GM21447 (cell line): ENCODE data around the gene AFF1.

Source experiments
- ATAC-seq: cut with Tn5 transposase; IDR thresholded peaks from one replicate; pipeline ENCODE4 v1.9.1; 2021; ENCODE audit not compliant: unreplicated experiment

AFF1 gene

DNA sequence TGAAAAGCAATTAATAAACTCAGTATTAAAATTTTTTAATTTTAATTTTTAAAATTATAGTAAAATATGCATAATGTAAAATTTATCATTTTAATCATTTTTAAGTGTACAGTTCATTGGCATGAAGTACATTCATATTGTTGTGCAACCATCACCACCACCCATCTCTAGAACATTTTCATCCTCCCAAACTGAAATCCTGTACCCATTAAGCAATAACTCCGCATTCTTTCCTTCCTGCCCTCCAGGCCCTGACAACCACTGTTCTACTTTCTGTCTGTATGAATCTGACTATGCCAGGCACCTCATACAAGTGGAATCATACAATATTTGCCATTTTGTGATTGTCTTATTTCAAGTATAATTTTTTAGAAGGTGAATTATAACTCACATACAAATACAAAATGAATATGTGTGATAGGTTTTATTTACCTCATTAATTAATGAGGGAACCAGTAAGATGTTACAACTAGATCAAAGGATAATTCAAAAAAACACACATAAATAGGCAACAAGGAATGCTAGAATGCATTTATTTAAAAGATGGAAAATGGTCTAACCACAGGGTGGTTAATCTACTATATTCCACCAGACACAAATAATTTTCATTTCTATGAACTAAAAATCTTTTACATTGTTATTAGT is 13.1 kb upstream of the AFF1 start:
- no peak for ATAC-seq

DNA sequence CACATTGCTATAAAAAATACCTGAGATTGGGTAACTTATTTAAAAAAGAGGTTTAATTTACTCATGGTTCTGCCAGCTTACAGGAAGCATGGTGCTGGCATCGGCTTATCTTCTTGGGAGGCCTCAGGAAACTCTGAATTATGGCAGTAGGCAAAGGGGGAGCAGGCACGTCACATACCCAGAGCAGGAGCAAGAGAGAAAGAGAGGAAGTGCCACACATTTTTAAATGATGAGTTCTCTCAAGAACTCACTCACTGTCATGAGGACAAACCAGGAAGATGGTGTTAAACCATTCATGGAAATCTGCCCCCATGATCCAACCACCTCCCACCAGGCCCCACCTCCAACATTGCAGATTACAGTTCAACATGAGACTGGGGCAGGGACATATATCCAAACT is 10.0 kb upstream of the AFF1 start:
- ATAC-seq, result no peak

DNA sequence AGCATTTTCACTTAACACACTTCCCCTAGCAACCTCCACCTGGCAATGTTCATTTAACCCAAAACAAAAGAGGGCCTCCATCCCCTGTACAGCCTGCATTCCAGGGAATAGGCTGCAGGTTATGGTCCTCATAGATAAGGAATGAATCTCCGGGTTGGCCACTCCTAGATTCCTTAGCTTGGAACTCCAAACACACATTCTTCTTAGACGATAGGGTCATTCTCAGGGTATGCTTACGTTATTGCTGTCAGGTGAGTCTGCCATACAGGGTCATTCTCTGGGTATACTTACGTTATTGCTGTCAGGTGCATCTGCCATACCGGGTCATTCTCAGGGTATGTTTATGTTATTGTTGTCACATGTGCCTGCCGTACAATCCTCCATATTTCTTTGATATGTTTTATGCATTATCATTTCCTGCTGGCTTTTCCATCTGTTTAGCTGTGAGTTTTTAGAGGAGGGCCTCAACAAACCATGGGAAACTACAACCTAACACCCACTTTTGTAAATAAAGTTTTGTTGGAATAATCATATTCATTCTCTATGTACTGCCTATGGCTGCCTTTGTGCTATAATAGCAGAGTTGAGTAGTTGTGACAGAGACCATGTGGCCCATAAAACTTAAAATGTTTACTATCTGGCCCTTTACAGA is 8.2 kb upstream of the AFF1 start:
- ATAC-seq, result no peak

DNA sequence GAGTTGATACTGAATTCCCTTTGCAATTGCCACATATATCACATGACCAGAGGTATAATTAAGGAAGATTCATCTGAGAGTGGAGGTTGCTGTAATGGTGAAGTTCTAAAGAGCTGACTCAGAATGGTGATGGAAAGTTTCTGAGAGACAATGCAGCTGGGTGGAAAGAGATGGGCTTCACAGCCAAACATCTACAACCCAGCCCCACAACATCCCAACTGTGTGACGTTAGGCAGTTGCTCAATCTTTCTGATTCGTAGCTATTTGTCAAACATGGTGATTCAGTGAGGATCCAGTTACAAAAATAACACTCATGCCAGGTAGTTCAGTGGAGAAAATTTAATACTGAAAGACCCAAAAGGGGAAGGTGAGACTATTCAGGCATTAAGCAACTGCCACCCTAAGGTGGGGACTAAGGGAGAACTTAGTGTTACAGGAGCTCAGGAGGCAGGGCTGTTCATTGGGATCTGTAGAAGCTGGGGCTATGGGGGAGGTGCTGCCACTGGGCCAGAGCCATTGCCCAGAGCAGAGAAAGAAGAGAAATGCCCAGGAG is 6.9 kb upstream of the AFF1 start:
- ATAC-seq, result no peak

DNA sequence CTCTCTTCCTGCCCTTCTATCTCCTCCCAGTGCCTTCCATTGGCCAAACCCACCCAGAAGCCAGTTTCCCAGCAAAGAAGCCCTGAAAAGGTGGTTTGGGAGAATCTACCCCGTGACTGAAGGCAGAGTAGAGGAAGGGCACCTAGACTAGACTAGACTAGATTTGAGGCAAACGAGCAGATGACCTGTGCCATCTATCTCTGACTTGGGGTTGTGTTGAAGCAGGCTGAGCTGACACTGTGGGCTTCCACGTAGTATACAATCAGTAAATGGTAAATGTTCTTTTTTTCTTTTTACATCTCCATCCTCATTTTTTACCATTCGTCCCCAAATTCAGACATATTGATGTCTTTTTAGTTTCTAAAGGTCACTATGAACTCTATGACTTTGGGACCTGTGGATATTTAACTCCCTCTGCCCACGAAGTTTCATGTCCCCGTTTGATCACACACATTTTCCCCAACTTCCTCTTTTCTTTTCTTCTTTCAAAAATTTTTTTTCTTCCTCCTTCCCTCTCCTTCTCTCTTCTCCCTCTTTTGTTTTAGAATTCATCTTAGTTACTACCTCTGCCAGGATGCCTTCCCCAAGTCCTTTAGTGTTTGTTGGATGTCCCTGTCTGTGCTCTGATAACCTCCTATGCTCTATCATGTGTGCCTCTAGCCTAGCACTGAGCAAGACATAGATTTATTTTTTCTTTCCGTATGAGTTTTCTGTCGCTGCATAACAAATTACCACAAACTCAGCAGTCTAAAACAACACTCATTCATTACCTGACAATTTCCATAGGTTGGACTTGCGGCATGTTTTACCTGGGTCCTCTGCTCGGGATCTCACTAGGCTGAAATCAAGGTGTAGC is 6.2 kb upstream of the AFF1 start:
- ATAC-seq, result no peak

DNA sequence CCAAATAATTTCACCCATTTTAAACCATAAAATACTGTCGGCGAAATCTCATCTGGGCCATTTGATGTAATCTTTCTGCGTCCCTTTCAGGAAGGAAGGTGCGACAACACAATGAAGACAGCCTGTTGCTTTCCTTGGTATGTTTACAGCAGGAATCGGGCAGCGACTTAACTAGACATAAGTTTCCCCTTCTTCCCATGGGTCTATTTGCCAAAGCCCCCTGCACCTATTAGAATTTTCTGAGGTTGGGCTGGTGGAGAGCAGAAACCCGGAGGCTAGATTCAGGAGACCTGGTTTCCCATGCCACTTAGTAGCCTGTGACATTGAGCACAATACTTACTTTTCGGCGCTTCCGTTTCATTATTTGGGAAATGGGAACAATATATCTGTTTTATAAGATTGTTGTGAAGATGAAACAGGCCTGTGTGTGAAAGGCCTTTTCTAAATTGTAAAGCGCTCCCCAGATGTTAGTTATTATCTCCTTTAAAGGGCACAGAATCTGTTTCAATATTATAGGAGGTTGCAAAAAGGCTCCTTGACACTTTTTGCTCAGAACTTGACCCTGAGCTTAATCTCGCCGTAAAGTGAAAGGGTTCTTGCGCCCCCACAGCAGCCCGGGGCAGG is 552 bp upstream of the AFF1 start:
- no peak for ATAC-seq

DNA sequence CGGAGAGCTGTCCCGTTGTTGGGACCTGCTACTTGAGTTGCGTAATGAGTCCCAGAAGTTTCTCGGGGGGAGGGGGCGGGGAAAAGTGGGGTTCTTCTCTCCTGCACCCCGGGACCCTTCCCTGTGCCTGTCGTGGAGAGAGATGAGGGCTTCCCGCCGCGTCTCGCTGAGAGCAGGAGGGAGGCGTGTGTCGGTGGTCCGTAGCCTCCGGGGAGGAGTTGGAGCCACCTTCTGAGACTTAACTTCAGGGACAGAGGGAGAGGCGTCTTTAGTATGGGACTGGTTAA is 698 bp downstream of the AFF1 start:
- no peak for ATAC-seq

DNA sequence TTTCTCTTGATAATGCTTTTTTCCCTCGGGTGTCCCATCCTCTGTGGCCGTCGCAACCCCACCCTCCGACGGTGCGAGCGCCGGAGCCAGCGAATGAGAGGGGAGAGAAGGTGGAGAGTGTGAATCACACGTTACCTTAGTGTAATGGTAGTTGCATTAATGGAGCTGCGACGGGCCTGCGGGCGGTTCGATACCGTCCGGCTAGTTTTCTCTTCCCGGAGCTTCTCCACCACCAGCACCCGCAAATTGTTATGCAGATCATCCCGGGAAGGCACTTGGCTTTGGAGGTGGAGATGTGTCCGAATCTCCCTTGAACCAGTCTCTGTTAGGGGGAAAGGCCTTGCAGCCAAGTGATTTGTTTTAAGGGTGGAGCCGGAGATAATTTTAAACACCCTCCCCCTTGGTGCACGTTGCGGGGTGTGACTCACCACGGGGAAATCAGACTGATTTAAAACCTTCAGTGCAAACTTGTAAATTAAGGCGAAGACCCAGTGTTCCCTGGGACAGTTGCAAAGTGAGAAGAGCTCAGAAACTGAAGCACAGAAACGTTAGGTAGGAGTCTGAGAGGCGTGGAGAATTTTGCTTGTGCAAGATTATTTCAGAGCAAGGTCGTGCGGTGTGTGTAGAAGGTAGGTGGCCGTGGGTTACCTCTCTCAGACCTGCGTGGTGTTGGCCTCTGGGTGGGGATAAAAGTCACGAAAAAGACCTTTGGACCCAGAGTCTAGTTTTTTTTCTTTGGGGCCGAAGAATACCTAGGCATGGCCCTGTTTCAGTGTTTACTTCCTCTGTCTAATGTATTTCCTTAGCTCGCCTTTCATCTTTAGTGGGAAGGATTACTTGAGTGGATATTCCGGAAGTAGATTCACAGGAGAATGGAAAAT is 1.3 kb downstream of the AFF1 start:
- peak; percentile 36 for ATAC-seq

DNA sequence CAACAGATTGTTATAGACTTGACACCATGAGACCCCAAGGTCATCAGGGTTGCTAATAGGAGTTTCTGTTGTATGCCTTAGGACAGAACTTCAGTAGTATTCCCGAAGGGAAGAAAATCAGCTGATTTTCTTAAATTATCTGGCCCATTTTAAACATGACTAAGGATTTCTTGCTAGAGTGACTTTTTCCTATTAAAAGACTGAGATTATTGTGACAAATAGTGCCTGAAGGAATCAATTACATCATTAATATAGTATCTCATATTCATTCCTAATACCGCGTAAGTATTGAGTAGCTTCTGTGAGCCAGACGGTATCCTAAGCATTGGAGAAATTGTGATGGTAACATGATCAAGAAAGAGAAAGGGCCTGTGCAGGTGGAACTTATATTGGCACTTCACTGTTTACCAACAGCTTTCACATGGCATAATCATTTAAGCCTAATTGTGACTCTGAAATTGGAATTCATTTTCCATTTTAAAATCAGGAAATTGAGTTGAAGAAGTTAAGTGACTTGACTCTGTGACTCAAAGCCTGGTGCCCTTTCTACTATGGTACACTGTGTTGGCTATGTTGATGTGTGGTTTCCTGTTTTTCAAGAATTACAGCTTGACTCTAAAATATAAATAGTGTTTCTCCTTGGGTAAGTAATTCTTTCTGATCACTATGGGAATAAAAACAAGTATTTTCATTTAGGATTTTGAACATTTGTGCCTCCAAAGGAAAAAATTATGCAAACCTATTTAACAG is 4.1 kb downstream of the AFF1 start:
- ATAC-seq, result no peak

DNA sequence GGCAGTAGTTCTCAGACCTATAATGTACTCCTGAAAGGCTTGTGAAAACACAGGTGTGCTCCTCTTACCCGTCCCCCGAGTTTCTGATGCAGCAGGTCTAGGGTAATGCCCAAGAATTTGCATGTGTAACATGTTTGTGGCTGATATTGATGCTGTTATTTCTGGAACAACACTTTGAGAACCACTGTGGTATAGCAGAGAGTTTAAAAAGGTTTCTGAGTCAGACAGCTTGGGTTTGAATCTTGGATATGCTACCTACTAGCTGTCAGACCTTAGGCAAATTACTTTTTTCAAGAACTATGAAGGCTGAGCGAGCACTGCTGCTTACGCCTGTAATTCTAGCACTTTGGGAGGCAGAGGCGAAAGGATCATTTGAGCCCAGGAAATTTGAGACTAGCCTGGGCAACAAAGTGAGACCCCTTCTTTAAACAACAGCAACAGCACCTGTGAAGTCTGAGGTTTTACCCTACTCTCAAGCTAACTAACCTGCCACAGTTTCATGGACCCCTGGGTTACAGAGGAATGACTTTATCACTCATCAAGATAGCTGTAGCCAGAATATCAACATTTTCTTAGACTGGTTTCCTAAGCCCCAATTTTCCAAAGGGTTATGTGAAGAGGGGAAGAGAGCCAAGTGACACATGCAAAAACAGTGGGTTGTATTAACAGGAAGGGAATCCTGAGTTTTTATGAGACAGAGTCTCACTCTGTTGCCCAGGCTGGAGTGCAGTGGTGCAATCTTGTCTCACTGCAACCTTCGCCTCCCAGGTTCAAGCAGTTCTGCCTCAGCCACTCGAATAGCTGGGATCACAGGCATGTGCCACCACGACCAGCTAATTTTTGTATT is 5.1 kb downstream of the AFF1 start:
- ATAC-seq, result peak; percentile 56

DNA sequence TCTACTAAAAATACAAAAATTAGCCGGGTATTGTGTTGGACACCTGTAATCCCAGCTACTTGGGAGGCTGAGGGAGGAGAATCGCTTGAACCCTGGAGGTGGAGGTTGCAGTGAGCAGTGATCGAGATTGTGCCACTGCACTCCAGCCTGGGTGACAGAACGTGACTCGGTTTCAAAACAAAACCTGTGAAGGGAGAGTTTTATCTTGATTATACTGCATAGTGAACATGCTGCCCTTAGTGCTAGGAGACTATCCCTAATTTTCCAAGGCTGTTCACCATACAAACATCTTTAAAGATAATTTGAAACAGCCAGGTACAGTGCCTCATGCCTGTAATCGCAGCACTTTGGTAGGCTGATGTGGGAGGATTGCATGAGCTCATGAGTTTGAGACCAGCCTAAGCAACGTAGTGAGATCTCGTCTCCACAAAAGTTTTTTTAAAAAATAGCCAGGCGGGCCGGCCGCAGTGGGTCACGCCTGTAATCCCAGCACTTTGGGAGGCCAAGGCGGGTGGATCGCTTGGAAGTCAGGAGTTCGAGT is 6.2 kb downstream of the AFF1 start:
- no peak for ATAC-seq

DNA sequence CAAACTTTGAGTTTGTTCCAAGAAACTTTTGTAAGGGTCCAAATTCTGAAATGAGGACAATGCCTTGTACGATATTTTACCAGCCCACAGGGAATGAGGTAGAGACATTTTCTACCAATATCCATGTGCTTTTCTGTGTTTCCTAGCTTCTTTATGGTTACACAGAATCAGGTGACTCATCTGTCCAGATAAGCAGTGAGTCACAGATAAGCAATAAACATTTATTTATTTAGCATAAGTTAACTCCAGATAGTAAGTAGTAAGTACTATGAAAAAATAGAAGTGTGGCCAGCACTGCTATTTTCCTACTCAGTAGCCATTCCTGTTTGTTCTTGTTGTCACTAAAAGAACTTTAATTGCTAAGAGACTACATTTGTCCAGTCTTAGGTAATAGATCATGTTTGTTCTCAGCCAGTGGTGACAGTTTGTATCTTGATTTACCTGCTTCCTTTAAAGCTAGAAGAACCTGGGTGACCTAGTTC is 7.4 kb downstream of the AFF1 start:
- ATAC-seq, result no peak

DNA sequence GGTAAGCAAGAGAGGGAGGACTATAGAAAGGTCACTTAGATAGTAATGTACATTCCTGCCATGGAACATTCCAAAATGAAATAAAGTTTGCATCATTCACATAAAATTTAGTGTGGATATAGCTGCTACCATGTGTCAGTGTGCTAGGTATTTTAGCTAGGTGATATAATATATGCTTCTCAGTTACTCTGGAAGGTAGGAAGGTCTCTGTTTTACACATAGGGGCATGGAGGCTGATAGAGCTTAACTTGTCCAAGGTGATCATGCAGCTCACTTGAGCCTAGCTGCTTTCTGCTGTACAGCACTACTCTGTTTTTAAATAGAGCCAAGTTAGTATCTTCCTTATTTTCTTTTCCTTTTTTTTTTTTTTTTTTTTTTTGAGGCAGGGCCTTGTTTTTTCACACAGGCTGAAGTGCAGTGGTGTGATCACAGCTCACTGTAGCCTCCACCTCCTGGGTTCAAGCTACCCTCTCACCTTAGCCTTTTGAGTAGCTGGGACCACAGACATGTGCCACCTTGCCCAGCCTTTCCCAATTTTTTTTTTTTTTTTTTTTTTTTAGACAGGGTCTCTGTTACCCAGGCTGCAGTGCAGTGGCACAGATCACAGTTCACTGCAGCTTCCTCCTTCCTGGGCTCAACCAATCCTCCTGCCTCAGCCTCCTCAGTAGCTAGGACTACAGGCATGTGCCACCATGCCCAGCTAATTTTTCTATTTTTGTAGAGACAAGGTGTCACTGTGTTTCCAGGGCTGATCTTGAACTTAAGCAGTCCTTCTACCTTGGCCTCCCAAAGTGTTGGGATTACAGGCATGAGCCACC is 10.4 kb downstream of the AFF1 start:
- no peak for ATAC-seq

DNA sequence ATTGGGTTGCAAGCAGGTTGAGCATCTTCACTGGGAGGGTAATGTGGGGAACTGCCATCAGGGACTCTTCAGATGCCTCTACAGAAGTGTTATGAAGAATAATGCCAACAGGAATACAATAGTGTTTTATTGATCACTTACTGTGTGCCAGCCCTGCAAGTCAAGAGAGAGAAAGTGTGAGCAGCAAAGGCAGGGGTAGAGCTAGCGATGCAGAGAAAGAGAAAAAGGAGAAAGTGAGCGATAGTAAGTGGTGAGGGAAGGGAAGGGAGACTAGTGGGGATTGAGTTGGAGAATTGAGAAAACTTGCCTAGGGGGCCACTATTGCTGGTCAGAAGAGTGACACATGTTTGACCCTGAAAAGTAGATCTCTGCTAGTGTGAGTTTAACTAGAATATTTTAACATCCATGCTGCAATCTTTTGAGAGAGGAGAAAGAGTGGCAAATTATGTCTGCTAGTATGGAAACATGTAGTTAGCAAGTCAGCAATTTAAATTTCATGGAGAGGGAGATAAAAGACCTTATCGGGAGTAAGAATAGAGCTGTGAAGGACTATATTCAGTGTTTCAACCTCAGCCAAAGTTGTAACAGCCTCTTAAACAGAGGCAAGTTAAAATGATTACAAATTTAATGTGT is 12.2 kb downstream of the AFF1 start:
- no peak for ATAC-seq

DNA sequence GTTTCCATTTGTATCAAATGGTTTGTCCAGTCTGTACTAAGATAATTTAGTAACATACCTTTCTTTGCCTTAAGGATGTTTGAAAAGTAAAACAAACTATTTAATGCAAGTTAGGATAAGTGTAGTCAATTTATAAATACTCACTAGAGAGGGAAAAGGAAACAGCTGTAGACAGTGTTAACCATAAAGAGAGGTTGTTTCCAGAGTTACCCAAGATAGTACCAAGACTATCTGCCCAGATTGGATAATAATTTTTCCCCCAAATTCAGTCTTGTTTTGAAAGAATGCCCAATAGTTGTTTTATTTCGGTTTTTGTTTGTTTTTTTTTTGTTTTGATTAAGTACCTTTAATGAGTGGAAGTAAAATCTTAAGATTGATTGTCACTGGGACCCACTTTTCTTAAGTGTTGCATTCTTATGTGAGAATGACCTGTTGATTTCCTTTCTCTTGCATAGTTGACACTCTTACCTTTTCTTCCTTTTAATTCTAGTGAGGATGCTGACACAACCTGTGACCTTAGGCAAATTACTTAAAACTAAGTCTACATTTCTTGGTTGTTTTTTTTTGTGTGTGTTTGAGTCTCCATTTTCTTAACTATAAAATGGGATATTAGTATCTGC is 12.8 kb downstream of the AFF1 start:
- no peak for ATAC-seq

DNA sequence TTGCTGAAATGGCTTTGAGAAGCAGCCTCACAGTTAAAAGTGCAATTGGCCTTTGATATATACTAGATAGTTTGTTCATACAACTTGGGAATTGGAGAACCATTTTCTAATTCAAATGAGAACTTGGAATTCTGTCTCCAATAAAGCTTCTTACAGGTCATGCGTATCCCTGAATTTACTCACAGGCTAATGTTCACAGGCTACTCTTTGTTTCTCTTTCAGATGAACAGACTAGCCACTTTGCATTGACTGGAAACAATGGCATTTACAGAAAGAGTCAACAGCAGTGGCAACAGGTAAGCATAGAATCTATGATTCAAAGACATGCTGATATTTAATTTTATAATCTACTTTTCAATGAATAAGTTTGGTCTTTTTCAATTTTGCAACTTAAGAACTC is 13.5 kb downstream of the AFF1 start:
- peak; percentile 48 for ATAC-seq
